Tibial artery (tissue), 4 donors: ENCODE data around the gene UCHL1.
"Not testable (repeated sequence)": the region's sequence is repeated elsewhere in the genome, so short reads cannot be mapped to it uniquely, and the experiment has no call there.

Experiments used
- DNase-seq, 2 donors: peaks; one replicate each; pipeline ENCODE4 v3.0.0-alpha.2; 2019
- H3K27ac ChIP-seq, 2 donors: fragments of 200-600 bp; sonication (generic) in 1 of 2; 1 replicate in 1 of 2; 2 replicates in 1 of 2; pipeline ENCODE4 v1.5.1; 2018 to 2019; ENCODE audit warnings: mild to moderate bottlenecking in 1 of 2
- H3K27me3 ChIP-seq, 2 donors: fragments of 200-600 bp; sonication (generic) in 1 of 2; one replicate each; pipeline versions ENCODE4 v1.5.1 to v1.6.0; 2016 to 2019
- H3K36me3 ChIP-seq, 3 donors: fragments of 200-600 bp; sonication (generic) in 2 of 3; one replicate each; pipeline ENCODE4 v1.5.1; 2016 to 2019; ENCODE audit warnings: mild to moderate bottlenecking in 2 of 3
- H3K4me1 ChIP-seq, 4 donors: fragments of 200-600 bp; sonication (generic) in 2 of 4; 1 replicate in 3 of 4; 2 replicates in 1 of 4; pipeline ENCODE4 v1.5.1; 2016 to 2019
- H3K4me3 ChIP-seq, 2 donors: fragments of 200-600 bp; sonication (generic) in 1 of 2; 1 replicate in 1 of 2; 2 replicates in 1 of 2; pipeline ENCODE4 v1.5.1; 2018 to 2019; ENCODE audit warnings: mild to moderate bottlenecking in 2 of 2
- H3K9me3 ChIP-seq, 3 donors: fragments of 200-600 bp; sonication (generic) in 1 of 3; one replicate each; pipeline ENCODE4 v1.5.1; 2016 to 2019
- intact Hi-C: fragments of 100-400 bp; cut with DNase I; formaldehyde crosslinking; loops from one replicate; pipeline ENCODE4 v1.15.0; 2023; ENCODE audit warnings: low total_unique reads
- TF ChIP-seq, protein P1 (sequence below), 2 experiments: fragments of 200-600 bp in 1 of 2; fragments of 450-650 bp in 1 of 2; IDR thresholded peaks; one replicate each; pipeline ENCODE4 v1.5.1; 2017 to 2019; ENCODE audit warnings: antibody characterized with exemption in 2 of 2, mild to moderate bottlenecking in 1 of 2, moderate library complexity in 1 of 2

The UCHL1 gene

DNA sequence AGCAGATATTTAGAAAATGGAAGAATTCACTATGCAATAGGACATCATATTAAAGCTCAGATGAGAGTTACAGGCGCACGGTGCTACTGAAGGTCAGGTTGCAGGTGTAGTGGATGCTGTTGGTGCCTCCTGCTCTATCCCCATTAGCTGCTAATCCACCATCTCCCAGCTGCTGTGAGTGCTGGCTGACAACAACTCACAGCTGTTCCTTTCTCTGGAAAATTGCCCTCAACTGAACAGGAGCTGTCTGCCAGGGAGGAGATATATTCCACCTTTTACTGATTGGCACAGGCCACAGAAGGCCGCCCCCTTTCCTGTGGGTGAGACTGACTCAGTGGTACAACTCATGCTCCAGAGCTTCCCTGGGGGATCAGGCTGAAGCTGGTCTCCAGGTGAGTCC is 48.7 kb downstream of the UCHL1 start:
- no peaks in the 10 kb centered on the region for H3K4me1 ChIP-seq
- H3K36me3 ChIP-seq: no peaks in the 10 kb centered on the region
- H3K27ac ChIP-seq: no peak overlapping the region
- H3K4me3 ChIP-seq: no peak overlapping the region
- DNase-seq: no peak
- H3K9me3 ChIP-seq: no peaks in the 10 kb centered on the region
- intact Hi-C loops: no loop called here
- H3K27me3 ChIP-seq: peaks cover 0 to 6% of the 10 kb centered on the region in 2 donors
- TF ChIP-seq, protein P1, sequence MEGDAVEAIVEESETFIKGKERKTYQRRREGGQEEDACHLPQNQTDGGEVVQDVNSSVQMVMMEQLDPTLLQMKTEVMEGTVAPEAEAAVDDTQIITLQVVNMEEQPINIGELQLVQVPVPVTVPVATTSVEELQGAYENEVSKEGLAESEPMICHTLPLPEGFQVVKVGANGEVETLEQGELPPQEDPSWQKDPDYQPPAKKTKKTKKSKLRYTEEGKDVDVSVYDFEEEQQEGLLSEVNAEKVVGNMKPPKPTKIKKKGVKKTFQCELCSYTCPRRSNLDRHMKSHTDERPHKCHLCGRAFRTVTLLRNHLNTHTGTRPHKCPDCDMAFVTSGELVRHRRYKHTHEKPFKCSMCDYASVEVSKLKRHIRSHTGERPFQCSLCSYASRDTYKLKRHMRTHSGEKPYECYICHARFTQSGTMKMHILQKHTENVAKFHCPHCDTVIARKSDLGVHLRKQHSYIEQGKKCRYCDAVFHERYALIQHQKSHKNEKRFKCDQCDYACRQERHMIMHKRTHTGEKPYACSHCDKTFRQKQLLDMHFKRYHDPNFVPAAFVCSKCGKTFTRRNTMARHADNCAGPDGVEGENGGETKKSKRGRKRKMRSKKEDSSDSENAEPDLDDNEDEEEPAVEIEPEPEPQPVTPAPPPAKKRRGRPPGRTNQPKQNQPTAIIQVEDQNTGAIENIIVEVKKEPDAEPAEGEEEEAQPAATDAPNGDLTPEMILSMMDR (IDR thresholded peaks at IDR 0.05): no peak

DNA sequence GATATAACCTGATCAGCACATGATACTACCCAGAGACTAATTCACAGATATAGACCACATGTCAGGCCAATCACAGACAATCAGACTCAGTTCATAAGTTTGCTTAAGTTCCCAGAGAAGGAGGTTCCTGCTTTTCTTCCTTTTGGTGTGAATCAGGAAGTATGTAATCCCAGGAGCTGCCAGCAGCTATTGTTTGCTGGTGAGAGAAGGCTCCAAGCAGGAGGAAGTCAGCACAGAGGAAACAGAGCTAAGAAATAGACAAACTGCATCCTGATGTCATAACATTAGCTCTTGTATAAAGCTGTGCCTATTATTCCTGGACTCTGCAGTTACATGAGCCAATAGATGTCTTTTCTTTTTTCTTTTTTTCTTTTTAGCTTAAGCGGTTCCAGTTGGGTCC is 50.9 kb downstream of the UCHL1 start:
- Histone ChIP-seq H3K4me3 (no peak overlapping the region), H3K27ac (no peak overlapping the region), H3K9me3 (no peaks in the 10 kb centered on the region), H3K36me3 (no peaks in the 10 kb centered on the region), H3K27me3 (peaks cover 0 to 9% of the 10 kb centered on the region in 2 donors), H3K4me1 (no peaks in the 10 kb centered on the region)
- intact Hi-C loops: no loop called here
- TF ChIP-seq, protein P1 (IDR thresholded peaks at IDR 0.05): no peak
- DNase-seq: no peak

DNA sequence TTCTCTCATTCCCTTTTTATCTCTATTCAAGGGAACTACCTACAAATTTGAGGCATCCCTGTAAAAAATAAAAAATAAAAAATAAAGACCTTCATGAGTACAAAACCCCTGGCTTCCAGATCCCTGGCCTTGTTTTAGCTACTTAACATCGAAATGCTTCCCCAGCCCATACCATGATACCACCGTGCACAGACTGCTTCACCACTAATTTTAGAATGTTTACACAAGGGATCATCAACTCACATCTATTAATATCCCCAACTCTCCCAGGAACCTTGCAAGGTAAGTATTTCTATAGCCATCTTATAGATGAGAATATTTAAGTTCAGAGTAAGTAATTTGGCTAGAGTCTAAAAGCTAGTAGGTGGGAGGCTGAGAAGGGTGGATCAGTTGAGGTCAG is 51.7 kb downstream of the UCHL1 start:
- TF ChIP-seq, protein P1 (IDR thresholded peaks at IDR 0.05): no peak
- H3K4me3 ChIP-seq: no peak overlapping the region
- no peaks in the 10 kb centered on the region for H3K9me3 ChIP-seq
- intact Hi-C loops: no loop called here
- H3K27me3 ChIP-seq: peaks cover 0 to 9% of the 10 kb centered on the region in 2 donors
- no peak overlapping the region for H3K27ac ChIP-seq
- no peaks in the 10 kb centered on the region for H3K4me1 ChIP-seq
- no peak for DNase-seq
- no peaks in the 10 kb centered on the region for H3K36me3 ChIP-seq

DNA sequence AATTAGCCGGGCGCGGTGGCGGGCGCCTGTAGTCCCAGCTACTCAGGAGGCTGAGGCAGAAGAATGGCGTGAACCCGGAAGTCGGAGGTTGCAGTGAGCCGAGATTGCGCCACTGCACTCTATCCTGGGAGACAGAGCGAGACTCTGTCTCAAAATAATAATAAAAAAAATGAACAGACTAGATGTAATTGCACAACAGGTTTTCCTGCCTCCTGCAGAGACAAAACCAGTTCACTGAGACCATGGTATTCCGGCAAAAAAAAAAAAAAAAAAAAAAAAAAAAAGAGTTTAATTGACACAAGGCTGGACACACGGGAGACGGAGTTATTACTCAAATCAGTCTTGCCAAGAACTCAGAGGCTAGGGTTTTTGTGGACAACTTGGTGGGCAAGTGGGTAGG is 58.7 kb downstream of the UCHL1 start:
- H3K4me3 ChIP-seq, H3K4me1 ChIP-seq, H3K27ac ChIP-seq, H3K9me3 ChIP-seq, intact Hi-C loops, H3K27me3 ChIP-seq, H3K36me3 ChIP-seq, DNase-seq: not testable (repeated sequence)

DNA sequence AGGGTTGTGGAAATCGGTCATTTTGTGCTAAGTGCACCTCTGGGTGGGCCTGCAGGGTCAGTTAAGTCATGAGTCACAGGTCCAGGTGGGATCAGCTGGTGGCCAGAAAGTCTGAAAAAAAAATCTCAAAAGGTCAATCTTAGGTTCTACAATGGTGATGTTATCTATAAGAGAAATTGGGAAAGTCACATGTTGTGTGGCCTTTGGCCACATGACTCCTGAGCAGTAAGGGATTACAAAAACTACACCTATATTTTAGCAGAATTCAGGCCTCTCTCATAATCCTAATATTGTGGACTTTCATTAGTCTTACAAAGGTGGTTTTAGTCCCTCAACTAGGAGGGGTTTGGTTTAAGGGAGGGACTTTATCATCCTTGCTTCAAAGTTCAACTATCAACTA is 59.1 kb downstream of the UCHL1 start:
- peaks cover 0 to 3% of the 10 kb centered on the region in 2 donors for H3K27me3 ChIP-seq

More for the DNA sequence above, 59.1 kb downstream of the UCHL1 start:
- intact Hi-C loops: no loop called here
- no peak overlapping the region for H3K4me3 ChIP-seq
- H3K4me1 ChIP-seq: no peaks in the 10 kb centered on the region
- TF ChIP-seq, protein P1 (IDR thresholded peaks at IDR 0.05): no peak
- no peaks in the 10 kb centered on the region for H3K9me3 ChIP-seq
- no peak for DNase-seq
- no peak overlapping the region for H3K27ac ChIP-seq
- no peaks in the 10 kb centered on the region for H3K36me3 ChIP-seq
